ENCODE measurements around the gene PDZK1. TPM values are rescaled to one million over a fixed set of nuclear protein-coding genes. Genes with fewer than 3 reads are reported as not detected.

Gene PDZK1
- 61.4 TPM for total RNA-seq

DNA sequence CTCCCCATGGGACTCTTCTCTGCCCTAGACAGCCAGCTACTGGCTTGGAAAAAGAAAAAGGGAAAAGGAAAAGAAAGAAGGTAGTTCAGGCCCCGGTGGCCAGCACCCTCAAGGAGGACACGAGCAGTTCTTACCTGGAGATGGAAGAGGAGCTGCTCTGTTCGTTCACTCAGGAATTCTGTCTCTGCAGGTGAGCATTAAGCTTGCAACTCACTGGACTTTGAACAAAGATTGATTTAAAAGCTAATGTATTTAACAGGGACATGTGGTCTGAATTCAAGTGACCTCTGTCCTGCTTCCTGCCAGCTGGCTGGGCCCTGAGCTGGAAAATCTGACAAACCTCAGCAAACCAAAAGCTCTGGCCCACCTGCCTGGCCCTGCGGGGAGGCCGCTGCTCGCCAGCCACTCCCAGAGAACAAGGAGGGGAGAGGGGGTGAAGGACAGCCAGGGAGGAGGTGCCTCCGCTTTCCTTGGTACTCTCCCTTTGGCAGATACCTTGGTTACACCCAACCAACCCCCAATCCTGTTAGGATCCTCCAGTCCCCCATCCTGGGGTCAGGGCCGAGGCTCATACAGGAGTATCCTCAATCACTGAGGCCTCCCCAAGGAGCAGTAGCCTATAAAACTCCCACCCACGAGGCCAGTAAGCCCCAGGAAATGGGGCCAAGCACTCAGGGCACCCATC is at the start of gene PDZK1:
Gene PDZK1 (minus strand): TSS at position 186 of the 685 bp plus-strand sequence. CDS start 19,347 bp downstream, outside the sequence.

GRCh38 chr1:145719230-145720079 is 12.3 kb upstream of the PDZK1 start, which contains the start of gene CD160:
Gene CD160 (plus strand): TSS chr1:145719499. CDS start chr1:145728328, 8,829 bp downstream.

Other genes with a start within 250 kb of the PDZK1 start
- 30.6 TPM for gene GPR89A, start 99.4 kb downstream of the PDZK1 start, total RNA-seq
- 0.18 TPM for gene CD160, start 12.1 kb upstream of the PDZK1 start, total RNA-seq
- 14.9 TPM for gene RNF115, start 116.7 kb upstream of the PDZK1 start, total RNA-seq
- 23.2 TPM for gene POLR3C, start 116.8 kb upstream of the PDZK1 start, total RNA-seq
- gene NUDT17, start 138.3 kb upstream of the PDZK1 start, total RNA-seq, result 6.8 TPM
- 21.6 TPM for gene PIAS3, start 151.7 kb upstream of the PDZK1 start, total RNA-seq
- 3.1 TPM for gene ANKRD35, start 178.5 kb upstream of the PDZK1 start, total RNA-seq
- 1.2 TPM for gene ITGA10, start 202.7 kb upstream of the PDZK1 start, total RNA-seq
- 27.0 TPM for gene PEX11B, start 211.3 kb upstream of the PDZK1 start, total RNA-seq
- 55.0 TPM for gene RBM8A, start 220.1 kb upstream of the PDZK1 start, total RNA-seq